ENCODE results near the gene SIK2.

The SIK2 gene

GRCh38 chr11:111566324-111566723 lies 35.9 kb upstream of the SIK2 start:
- H3K4me1 ChIP-seq (ENCODE audit: control insufficient read depth, insufficient read depth, low read length): peaks cover 17% of the 10 kb centered on the region
- H3K4me3 ChIP-seq (ENCODE audit: low read length): no peak overlapping the region
- no peak overlapping the region for H3K9ac ChIP-seq (ENCODE audit: low read depth, low read length)
- H3K4me2 ChIP-seq (ENCODE audit: low read length): no peak overlapping the region
- no peaks in the 10 kb centered on the region for H3K9me3 ChIP-seq (replicated peaks; ENCODE audit: low read length)
- H3K27me3 ChIP-seq (ENCODE audit: control insufficient read depth, insufficient read depth, low read length): no peaks in the 10 kb centered on the region
- peaks cover 5% of the 10 kb centered on the region for H3K36me3 ChIP-seq (ENCODE audit: insufficient read depth, low read length)

DNA sequence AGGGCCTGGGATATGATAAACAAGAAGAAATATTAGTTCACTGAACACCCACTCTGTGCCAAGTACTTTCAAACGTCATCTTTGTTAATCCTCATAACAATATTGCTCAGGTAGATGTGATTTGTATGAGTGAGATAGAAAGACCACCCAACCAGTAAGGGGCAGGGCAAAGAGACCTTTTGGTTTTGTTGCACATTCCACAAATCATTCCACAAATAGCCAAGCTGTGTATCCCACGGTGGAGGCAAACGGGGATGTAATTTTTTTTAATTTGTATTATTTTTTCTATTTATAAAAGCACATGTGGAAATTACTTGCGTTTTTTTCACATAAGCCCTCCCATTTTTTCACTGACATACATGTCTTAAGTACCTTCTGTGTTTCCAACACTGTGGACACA lies 32.8 kb upstream of the SIK2 start:
- Histone ChIP-seq H3K36me3 (ENCODE audit: insufficient read depth, low read length) (no peaks in the 10 kb centered on the region), H3K4me1 (ENCODE audit: control insufficient read depth, insufficient read depth, low read length) (peaks cover 7% of the 10 kb centered on the region)

GRCh38 chr11:111570796-111571195 lies 31.5 kb upstream of the SIK2 start:
- Histone ChIP-seq H3K36me3 (ENCODE audit: insufficient read depth, low read length) (no peaks in the 10 kb centered on the region), H3K4me3 (ENCODE audit: low read length) (no peak overlapping the region), H3K9ac (ENCODE audit: low read depth, low read length) (no peak overlapping the region), H3K4me1 (ENCODE audit: control insufficient read depth, insufficient read depth, low read length) (peaks cover 10% of the 10 kb centered on the region), H3K27me3 (ENCODE audit: control insufficient read depth, insufficient read depth, low read length) (no peaks in the 10 kb centered on the region), H3K9me3 (replicated peaks; ENCODE audit: low read length) (no peaks in the 10 kb centered on the region), H3K4me2 (ENCODE audit: low read length) (no peak overlapping the region)

More for the DNA sequence above, 32.8 kb upstream of the SIK2 start:
- no peak overlapping the region for H3K4me3 ChIP-seq (ENCODE audit: low read length)
- no peaks in the 10 kb centered on the region for H3K27me3 ChIP-seq (ENCODE audit: control insufficient read depth, insufficient read depth, low read length)
- no peaks in the 10 kb centered on the region for H3K9me3 ChIP-seq (replicated peaks; ENCODE audit: low read length)
- no peak overlapping the region for H3K4me2 ChIP-seq (ENCODE audit: low read length)
- no peak overlapping the region for H3K9ac ChIP-seq (ENCODE audit: low read depth, low read length)

- Histone ChIP-seq H3K4me1 (ENCODE audit: control insufficient read depth, insufficient read depth, low read length) (peaks cover 10% of the 10 kb centered on the region), H3K27me3 (ENCODE audit: control insufficient read depth, insufficient read depth, low read length) (no peaks in the 10 kb centered on the region), H3K36me3 (ENCODE audit: insufficient read depth, low read length) (no peaks in the 10 kb centered on the region), H3K9me3 (replicated peaks; ENCODE audit: low read length) (no peaks in the 10 kb centered on the region), H3K4me2 (ENCODE audit: low read length) (no peak overlapping the region), H3K4me3 (ENCODE audit: low read length) (no peak overlapping the region), H3K9ac (ENCODE audit: low read depth, low read length) (no peak overlapping the region)
These were observed 30.3 kb upstream of the SIK2 start for GRCh38 chr11:111571829-111572501.

DNA sequence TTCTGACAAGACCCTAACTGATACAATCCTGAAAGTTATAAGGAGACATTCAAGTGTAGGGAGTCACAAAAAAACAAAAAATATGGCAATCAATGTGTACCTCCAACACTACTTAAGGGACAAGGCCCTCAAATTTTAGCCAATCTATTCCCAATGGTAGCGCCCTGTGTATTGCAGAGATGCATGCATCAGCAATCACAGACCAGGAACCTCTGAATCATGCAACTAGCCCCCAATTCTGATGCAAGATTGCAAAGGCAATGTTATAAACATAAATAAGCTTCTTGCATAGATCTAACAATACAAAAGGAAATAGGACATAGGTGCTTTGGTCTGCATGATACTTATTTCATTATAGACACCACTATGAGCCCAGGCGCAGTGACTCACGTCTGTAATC lies 29.7 kb upstream of the SIK2 start:
- Histone ChIP-seq H3K4me2 (ENCODE audit: low read length) (no peak overlapping the region), H3K9me3 (replicated peaks; ENCODE audit: low read length) (no peaks in the 10 kb centered on the region), H3K4me3 (ENCODE audit: low read length) (no peak overlapping the region), H3K9ac (ENCODE audit: low read depth, low read length) (no peak overlapping the region), H3K27me3 (ENCODE audit: control insufficient read depth, insufficient read depth, low read length) (no peaks in the 10 kb centered on the region), H3K36me3 (ENCODE audit: insufficient read depth, low read length) (no peaks in the 10 kb centered on the region), H3K4me1 (ENCODE audit: control insufficient read depth, insufficient read depth, low read length) (peaks cover 10% of the 10 kb centered on the region)

- Histone ChIP-seq H3K4me2 (ENCODE audit: low read length) (peak overlapping the region; percentile 75), H3K9me3 (replicated peaks; ENCODE audit: low read length) (no peaks in the 10 kb centered on the region), H3K9ac (ENCODE audit: low read depth, low read length) (no peak overlapping the region), H3K27me3 (ENCODE audit: control insufficient read depth, insufficient read depth, low read length) (no peaks in the 10 kb centered on the region), H3K36me3 (ENCODE audit: insufficient read depth, low read length) (no peaks in the 10 kb centered on the region), H3K4me1 (ENCODE audit: control insufficient read depth, insufficient read depth, low read length) (peaks cover 10% of the 10 kb centered on the region), H3K4me3 (ENCODE audit: low read length) (no peak overlapping the region)
These were observed 28.4 kb upstream of the SIK2 start for GRCh38 chr11:111573821-111574249.

- Histone ChIP-seq H3K36me3 (ENCODE audit: insufficient read depth, low read length) (no peaks in the 10 kb centered on the region), H3K4me3 (ENCODE audit: low read length) (peak overlapping the region; percentile 49), H3K4me1 (ENCODE audit: control insufficient read depth, insufficient read depth, low read length) (peaks cover 10% of the 10 kb centered on the region), H3K4me2 (ENCODE audit: low read length) (peak overlapping the region; percentile 75), H3K9me3 (replicated peaks; ENCODE audit: low read length) (no peaks in the 10 kb centered on the region), H3K27me3 (ENCODE audit: control insufficient read depth, insufficient read depth, low read length) (no peaks in the 10 kb centered on the region), H3K9ac (ENCODE audit: low read depth, low read length) (no peak overlapping the region)
These were observed 27.6 kb upstream of the SIK2 start for GRCh38 chr11:111574373-111575225.

DNA sequence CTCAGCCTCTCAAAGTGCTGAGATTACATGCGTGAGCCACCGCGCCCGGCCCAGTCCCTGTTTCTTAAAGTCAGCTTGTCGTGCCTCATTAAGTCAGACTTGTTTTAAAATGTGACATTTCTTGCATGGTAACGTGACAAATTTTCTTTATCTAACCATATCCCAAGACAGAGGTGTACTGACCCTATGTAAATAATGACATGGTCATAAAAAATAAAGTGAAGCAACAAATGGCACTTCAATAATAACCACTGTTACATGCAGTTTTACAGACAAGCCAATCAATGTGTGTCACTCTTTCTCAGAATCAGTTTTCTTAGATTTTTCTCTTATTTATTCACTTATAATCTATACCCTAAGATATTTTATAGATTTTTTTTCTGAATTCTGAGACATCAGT lies 26.5 kb upstream of the SIK2 start:
- Histone ChIP-seq H3K4me2 (ENCODE audit: low read length) (no peak overlapping the region), H3K36me3 (ENCODE audit: insufficient read depth, low read length) (no peaks in the 10 kb centered on the region), H3K9ac (ENCODE audit: low read depth, low read length) (no peak overlapping the region), H3K4me3 (ENCODE audit: low read length) (no peak overlapping the region), H3K9me3 (replicated peaks; ENCODE audit: low read length) (no peaks in the 10 kb centered on the region), H3K4me1 (ENCODE audit: control insufficient read depth, insufficient read depth, low read length) (peaks cover 10% of the 10 kb centered on the region), H3K27me3 (ENCODE audit: control insufficient read depth, insufficient read depth, low read length) (no peaks in the 10 kb centered on the region)

DNA sequence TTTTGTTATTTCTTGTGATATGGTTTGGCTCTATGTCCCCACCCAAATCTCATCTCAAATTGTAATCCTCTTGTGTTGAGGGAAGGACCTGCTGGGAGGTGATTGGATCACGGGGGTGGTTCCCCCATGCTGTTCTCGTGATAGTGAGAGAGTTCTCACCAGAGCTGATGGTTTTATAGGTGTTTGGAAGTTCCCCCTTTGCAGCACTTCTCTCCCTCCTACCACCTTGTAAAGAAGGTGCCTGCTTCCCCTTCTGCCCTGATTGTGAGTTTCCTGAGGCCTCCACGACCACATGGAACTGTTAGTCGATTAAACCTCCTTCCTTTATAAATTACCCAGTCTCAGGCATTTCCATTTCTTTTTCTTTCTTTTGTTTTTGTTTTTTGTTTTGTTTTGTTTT lies 24.4 kb upstream of the SIK2 start:
- no peaks in the 10 kb centered on the region for H3K9me3 ChIP-seq (replicated peaks; ENCODE audit: low read length)
- H3K4me2 ChIP-seq (ENCODE audit: low read length): no peak overlapping the region
- no peaks in the 10 kb centered on the region for H3K36me3 ChIP-seq (ENCODE audit: insufficient read depth, low read length)
- no peak overlapping the region for H3K9ac ChIP-seq (ENCODE audit: low read depth, low read length)
- H3K4me3 ChIP-seq (ENCODE audit: low read length): no peak overlapping the region
- peaks cover 3% of the 10 kb centered on the region for H3K4me1 ChIP-seq (ENCODE audit: control insufficient read depth, insufficient read depth, low read length)
- no peaks in the 10 kb centered on the region for H3K27me3 ChIP-seq (ENCODE audit: control insufficient read depth, insufficient read depth, low read length)

- Histone ChIP-seq H3K27me3 (ENCODE audit: control insufficient read depth, insufficient read depth, low read length) (no peaks in the 10 kb centered on the region), H3K36me3 (ENCODE audit: insufficient read depth, low read length) (no peaks in the 10 kb centered on the region), H3K4me3 (ENCODE audit: low read length) (no peak overlapping the region), H3K4me2 (ENCODE audit: low read length) (no peak overlapping the region), H3K9ac (ENCODE audit: low read depth, low read length) (no peak overlapping the region), H3K4me1 (ENCODE audit: control insufficient read depth, insufficient read depth, low read length) (peaks cover 5% of the 10 kb centered on the region), H3K9me3 (replicated peaks; ENCODE audit: low read length) (no peaks in the 10 kb centered on the region)
These were observed 20.9 kb upstream of the SIK2 start for GRCh38 chr11:111581341-111581740.

DNA sequence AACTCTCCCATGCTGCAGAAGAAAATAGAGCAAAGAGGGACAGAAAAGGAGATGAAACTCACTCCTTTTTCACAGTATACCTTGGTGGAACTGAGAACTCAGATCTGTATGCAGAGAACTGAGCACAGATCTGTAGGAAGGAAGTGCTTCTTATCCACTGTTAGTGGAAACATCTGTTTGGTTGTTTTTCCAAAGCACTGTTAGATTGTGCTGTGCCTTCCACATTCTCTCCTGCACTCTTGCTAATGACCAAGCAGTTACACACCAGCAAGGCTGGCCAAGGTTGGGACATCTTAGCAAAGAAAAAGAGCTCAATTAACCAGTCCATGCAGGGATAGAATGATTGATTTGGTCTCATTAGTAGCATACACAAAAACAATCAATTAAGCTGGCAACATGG lies 20.1 kb upstream of the SIK2 start:
- Histone ChIP-seq H3K4me2 (ENCODE audit: low read length) (no peak overlapping the region), H3K9ac (ENCODE audit: low read depth, low read length) (no peak overlapping the region), H3K27me3 (ENCODE audit: control insufficient read depth, insufficient read depth, low read length) (no peaks in the 10 kb centered on the region), H3K4me1 (ENCODE audit: control insufficient read depth, insufficient read depth, low read length) (peaks cover 5% of the 10 kb centered on the region), H3K4me3 (ENCODE audit: low read length) (no peak overlapping the region), H3K36me3 (ENCODE audit: insufficient read depth, low read length) (no peaks in the 10 kb centered on the region), H3K9me3 (replicated peaks; ENCODE audit: low read length) (no peaks in the 10 kb centered on the region)

- H3K4me3 ChIP-seq (ENCODE audit: low read length): no peak overlapping the region
- no peak overlapping the region for H3K9ac ChIP-seq (ENCODE audit: low read depth, low read length)
- H3K4me2 ChIP-seq (ENCODE audit: low read length): no peak overlapping the region
- no peaks in the 10 kb centered on the region for H3K27me3 ChIP-seq (ENCODE audit: control insufficient read depth, insufficient read depth, low read length)
- no peaks in the 10 kb centered on the region for H3K36me3 ChIP-seq (ENCODE audit: insufficient read depth, low read length)
- H3K9me3 ChIP-seq (replicated peaks; ENCODE audit: low read length): no peaks in the 10 kb centered on the region
- H3K4me1 ChIP-seq (ENCODE audit: control insufficient read depth, insufficient read depth, low read length): peaks cover 5% of the 10 kb centered on the region
These were observed 19.4 kb upstream of the SIK2 start for GRCh38 chr11:111582881-111583280.
